Measurements from ENCODE around the gene CCDC122.

- no peak for TF ChIP-seq EZH2 (IDR thresholded peaks at IDR 0.05)
- no peak for TF ChIP-seq SRF (IDR thresholded peaks at IDR 0.05; ENCODE audit: low read depth)
- TF ChIP-seq POLR2AphosphoS5 (IDR thresholded peaks at IDR 0.05; ENCODE audit: low read depth, low read length) = no peak
These were observed 4.1 kb upstream of the CCDC122 start for GRCh38 chr13:43883631-43884030.

Measured in HCT116 (cell line).